ENCODE data around the gene ARL14EPL. TPM values are rescaled to one million over a fixed set of nuclear protein-coding genes. Genes with fewer than 3 reads are reported as not detected.

The ARL14EPL gene
- not detected for total RNA-seq

GRCh38 chr5:116032094-116032517, at the start of gene ARL14EPL:
TSS of gene ARL14EPL (plus strand) at chr5:116032472. CDS start at chr5:116051466, 18,994 bp downstream.
- DNase-seq, result peak; percentile 19

GRCh38 chr5:115983519-115983918, 48.8 kb upstream of the ARL14EPL start:
- peak; percentile 21 for DNase-seq

- DNase-seq, result peak; percentile 25
Measured at GRCh38 chr5:115985802-115986757, 46.2 kb upstream of the ARL14EPL start.

- DNase-seq, result no peak
Measured at GRCh38 chr5:115988002-115988401, 44.3 kb upstream of the ARL14EPL start.

- DNase-seq, result no peak
Measured at GRCh38 chr5:115992848-115993350, 39.4 kb upstream of the ARL14EPL start.

GRCh38 chr5:115995351-115995750, 36.9 kb upstream of the ARL14EPL start:
- no peak for DNase-seq

- no peak for DNase-seq
Measured at GRCh38 chr5:116002116-116002906, 30.0 kb upstream of the ARL14EPL start.

- no peak for DNase-seq
Measured at GRCh38 chr5:116004248-116004647, 28.0 kb upstream of the ARL14EPL start.

- DNase-seq, result no peak
Measured at GRCh38 chr5:116009806-116010205, 22.5 kb upstream of the ARL14EPL start.

GRCh38 chr5:116011046-116011445, 21.2 kb upstream of the ARL14EPL start:
- peak; percentile 16 for DNase-seq

GRCh38 chr5:116013207-116013785, 19.0 kb upstream of the ARL14EPL start:
- peak; percentile 4 for DNase-seq

- DNase-seq, result peak; percentile 49
Measured at GRCh38 chr5:116013936-116014335, 18.3 kb upstream of the ARL14EPL start.

- DNase-seq, result no peak
Measured at GRCh38 chr5:116023619-116024018, 8.7 kb upstream of the ARL14EPL start.

- no peak for DNase-seq
Measured at GRCh38 chr5:116025866-116026265, 6.4 kb upstream of the ARL14EPL start.

- DNase-seq, result no peak
Measured at GRCh38 chr5:116032991-116033390, 719 bp downstream of the ARL14EPL start.

- no peak for DNase-seq
Measured at GRCh38 chr5:116035123-116035522, 2.9 kb downstream of the ARL14EPL start.

- no peak for DNase-seq
Measured at GRCh38 chr5:116037236-116037822, 5.1 kb downstream of the ARL14EPL start.

- DNase-seq, result no peak
Measured at GRCh38 chr5:116038817-116039216, 6.5 kb downstream of the ARL14EPL start.

- DNase-seq, result no peak
Measured at GRCh38 chr5:116042375-116042774, 10.1 kb downstream of the ARL14EPL start.

GRCh38 chr5:116044073-116044472, 11.8 kb downstream of the ARL14EPL start:
- DNase-seq, result no peak

GRCh38 chr5:116045821-116046220, 13.5 kb downstream of the ARL14EPL start:
- no peak for DNase-seq

GRCh38 chr5:116046261-116046660, 14.0 kb downstream of the ARL14EPL start:
- no peak for DNase-seq
